GM20000 (cell line): ENCODE results near the gene IL18RAP.

Experiments
- DNase-seq: peaks from one replicate; pipeline ENCODE4 v3.0.0; 2012; ENCODE audit warnings: low spot score
- CTCF ChIP-seq: IDR thresholded peaks from 2 replicates; pipeline ENCODE4 v1.5.1; 2012; ENCODE audit warnings: mild to moderate bottlenecking, control low read depth; ENCODE audit errors: extremely low read depth, missing control alignments

The IL18RAP gene

GRCh38 chr2:102401456-102401855 is 21.5 kb upstream of the IL18RAP start:
- no peak for DNase-seq
- no peak for TF ChIP-seq CTCF

GRCh38 chr2:102401865-102402264 is 21.1 kb upstream of the IL18RAP start:
- TF ChIP-seq CTCF = no peak
- no peak for DNase-seq

- DNase-seq = no peak
- no peak for TF ChIP-seq CTCF
Measured at GRCh38 chr2:102410952-102411351, 12.0 kb upstream of the IL18RAP start.

GRCh38 chr2:102412199-102412598 is 10.8 kb upstream of the IL18RAP start:
- DNase-seq = no peak
- TF ChIP-seq CTCF = no peak

GRCh38 chr2:102417946-102418345 is 5.0 kb upstream of the IL18RAP start:
- DNase-seq = no peak
- no peak for TF ChIP-seq CTCF

- DNase-seq = peak; percentile 29
- no peak for TF ChIP-seq CTCF
Measured at GRCh38 chr2:102418421-102418961, 4.5 kb upstream of the IL18RAP start.

- no peak for TF ChIP-seq CTCF
- no peak for DNase-seq
Measured at GRCh38 chr2:102420290-102420689, 2.7 kb upstream of the IL18RAP start.
